ENCODE measurements around the gene MKX.

DNA sequence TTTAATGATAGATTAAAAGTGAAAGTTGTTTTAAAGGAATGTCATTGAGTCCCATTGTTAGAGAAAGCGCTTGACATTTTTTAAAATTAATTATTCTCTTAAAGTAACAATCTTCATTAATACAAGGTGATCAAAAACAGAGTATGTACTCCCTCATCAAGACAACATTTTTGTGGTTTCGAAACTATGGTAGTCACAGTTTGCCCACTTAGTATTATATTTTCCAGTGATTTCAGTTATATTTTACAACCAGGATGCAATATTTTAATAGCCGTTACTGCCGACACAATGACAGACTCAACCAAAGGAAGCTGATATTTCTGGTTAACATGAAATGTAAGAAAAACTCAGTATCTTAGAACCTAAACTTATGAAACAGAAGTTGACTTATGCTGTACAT is 31.3 kb downstream of the MKX start:
- TF ChIP-seq, protein P1, sequence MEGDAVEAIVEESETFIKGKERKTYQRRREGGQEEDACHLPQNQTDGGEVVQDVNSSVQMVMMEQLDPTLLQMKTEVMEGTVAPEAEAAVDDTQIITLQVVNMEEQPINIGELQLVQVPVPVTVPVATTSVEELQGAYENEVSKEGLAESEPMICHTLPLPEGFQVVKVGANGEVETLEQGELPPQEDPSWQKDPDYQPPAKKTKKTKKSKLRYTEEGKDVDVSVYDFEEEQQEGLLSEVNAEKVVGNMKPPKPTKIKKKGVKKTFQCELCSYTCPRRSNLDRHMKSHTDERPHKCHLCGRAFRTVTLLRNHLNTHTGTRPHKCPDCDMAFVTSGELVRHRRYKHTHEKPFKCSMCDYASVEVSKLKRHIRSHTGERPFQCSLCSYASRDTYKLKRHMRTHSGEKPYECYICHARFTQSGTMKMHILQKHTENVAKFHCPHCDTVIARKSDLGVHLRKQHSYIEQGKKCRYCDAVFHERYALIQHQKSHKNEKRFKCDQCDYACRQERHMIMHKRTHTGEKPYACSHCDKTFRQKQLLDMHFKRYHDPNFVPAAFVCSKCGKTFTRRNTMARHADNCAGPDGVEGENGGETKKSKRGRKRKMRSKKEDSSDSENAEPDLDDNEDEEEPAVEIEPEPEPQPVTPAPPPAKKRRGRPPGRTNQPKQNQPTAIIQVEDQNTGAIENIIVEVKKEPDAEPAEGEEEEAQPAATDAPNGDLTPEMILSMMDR (IDR thresholded peaks at IDR 0.05): no peak
- TF ChIP-seq POLR2A (IDR thresholded peaks at IDR 0.05) (no peak), POLR2AphosphoS5 (IDR thresholded peaks at IDR 0.05; ENCODE audit: insufficient read depth in 1 of 2, low read depth in 1 of 2) (no peak)
